Activated CD4-positive, alpha-beta T cell treated with anti-CD3 and anti-CD28 coated beads, Interleukin-2, amount 50 U/mL, for 48 hours (primary cell): ENCODE results near the gene TTC4.
A peak's percentile ranks its signal among the peaks of the same experiment; 100 is the strongest.

Experiments used
- DNase-seq, 2 experiments: peaks; one replicate each; pipeline ENCODE4 v3.0.0-alpha.2; 2020

TTC4 gene

DNA sequence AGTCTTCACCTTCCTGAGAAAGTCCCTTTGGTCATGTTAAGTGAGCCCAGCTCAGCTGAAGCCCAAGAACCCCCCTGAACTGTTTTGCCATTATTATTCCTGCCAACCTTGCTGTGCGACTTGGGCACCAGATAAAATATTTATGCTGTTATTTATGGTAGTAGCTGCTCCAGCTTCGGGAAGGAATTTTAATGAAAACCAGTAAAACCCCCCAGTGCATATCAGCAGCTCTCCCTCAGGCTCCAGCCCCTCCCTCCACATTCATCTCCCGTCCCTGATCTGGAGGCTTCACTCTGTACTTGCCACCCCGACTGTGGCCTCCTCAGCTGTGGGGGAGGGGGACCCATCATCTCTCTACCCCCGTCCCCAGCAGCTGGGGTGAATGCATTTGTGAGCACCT, 72.8 kb downstream of the TTC4 start:
- no peak for DNase-seq

DNA sequence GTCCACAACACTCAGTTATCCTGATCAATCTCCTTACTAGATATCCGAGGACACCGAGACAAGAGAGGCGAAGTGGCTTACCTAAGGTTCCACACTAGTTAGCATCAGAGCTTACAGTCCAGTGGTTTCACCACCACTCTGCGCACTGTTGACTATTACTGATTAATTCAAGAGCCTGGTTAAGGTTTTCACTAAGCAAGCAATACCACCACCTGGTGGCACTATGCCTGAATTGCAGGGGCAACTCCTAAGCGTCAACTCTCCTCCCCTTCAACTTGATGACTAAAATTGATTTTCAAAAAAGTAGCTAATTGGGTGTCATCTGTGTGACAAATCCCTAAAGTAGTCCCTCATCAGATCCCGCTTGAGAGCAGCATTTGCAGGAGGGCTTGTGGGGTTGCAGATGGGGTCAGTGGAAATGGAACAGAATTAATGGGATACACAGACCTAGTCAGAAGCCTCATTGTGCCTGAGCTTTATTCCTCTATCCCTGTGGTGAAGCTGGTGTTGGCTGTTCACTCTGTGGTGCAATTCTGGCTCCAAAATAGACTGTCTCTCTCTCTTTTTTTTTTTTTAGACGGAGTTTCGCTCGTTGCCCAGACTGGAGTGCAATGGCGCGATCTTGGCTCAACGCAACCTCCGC, 76.3 kb downstream of the TTC4 start:
- DNase-seq, result peak; percentile 74 to 77
